Uterus (tissue), 4 donors: Measurements from ENCODE around the gene ATP5IF1. TPM values are rescaled to one million over a fixed set of nuclear protein-coding genes. Genes with fewer than 3 reads are reported as not detected.

Experiments
- DNase-seq, 2 donors: peaks; one replicate each; pipeline ENCODE4 v3.0.0-alpha.2; 2019 to 2020
- H3K27ac ChIP-seq, 2 donors: fragments of 200-600 bp; sonication (generic); 1 replicate in 1 of 2; 2 replicates in 1 of 2; pipeline ENCODE4 v1.5.1; 2016 to 2018
- H3K27me3 ChIP-seq, 2 donors: fragments of 200-600 bp; sonication (generic); one replicate each; pipeline ENCODE4 v1.5.1; 2018 to 2019; ENCODE audit warnings: control low read depth in 1 of 2
- H3K36me3 ChIP-seq, 2 donors: fragments of 200-600 bp; sonication (generic); one replicate each; pipeline ENCODE4 v1.5.1; 2019; ENCODE audit warnings: control low read depth in 1 of 2
- H3K4me1 ChIP-seq, 2 donors: fragments of 200-600 bp; sonication (generic); one replicate each; pipeline ENCODE4 v1.5.1; 2018 to 2019; ENCODE audit warnings: control low read depth in 1 of 2
- H3K4me3 ChIP-seq, 2 donors: fragments of 200-600 bp; sonication (generic); 1 replicate in 1 of 2; 2 replicates in 1 of 2; pipeline ENCODE4 v1.5.1; 2018 to 2019; ENCODE audit warnings: mild to moderate bottlenecking in 1 of 2
- H3K9me3 ChIP-seq, 2 donors: fragments of 200-600 bp; sonication (generic); one replicate each; pipeline ENCODE4 v1.5.1; 2019; ENCODE audit warnings: control low read depth in 1 of 2
- POLR2A ChIP-seq, 2 donors: fragments of 450-650 bp; IDR thresholded peaks; one replicate each; pipeline ENCODE4 v1.6.1; 2016; ENCODE audit warnings: antibody characterized with exemption in 2 of 2, mild to moderate bottlenecking in 1 of 2, moderate library complexity in 1 of 2
- intact Hi-C: fragments of 100-400 bp; cut with DNase I; formaldehyde crosslinking; loops from one replicate; pipeline ENCODE4 v1.15.1; 2023; ENCODE audit warnings: low total_unique reads
- total RNA-seq, 4 donors: library from RNA; depleted of rRNA in 3 of 4; stranded (reverse); fragments of >200 nt in 3 of 4; gene quantifications; one replicate each; pipeline versions ENCODE4 v1.1.0 to v1.2.4, GENCODE V29; 2014 to 2023
- TF ChIP-seq, protein P1 (sequence below), 4 experiments: fragments of 200-600 bp in 2 of 4; fragments of 450-650 bp in 2 of 4; sonication (generic) in 2 of 4; IDR thresholded peaks; one replicate each; pipeline ENCODE4 v1.5.1; 2016 to 2019; ENCODE audit warnings: antibody characterized with exemption in 4 of 4, mild to moderate bottlenecking in 2 of 4, moderate library complexity in 1 of 4
- donor health status: DM: yes; HTN: yes; CAD: no.

Gene ATP5IF1
- total RNA-seq, 4 donors from 2014 or later, result 57.1 to 103 (median 82.2) TPM

DNA sequence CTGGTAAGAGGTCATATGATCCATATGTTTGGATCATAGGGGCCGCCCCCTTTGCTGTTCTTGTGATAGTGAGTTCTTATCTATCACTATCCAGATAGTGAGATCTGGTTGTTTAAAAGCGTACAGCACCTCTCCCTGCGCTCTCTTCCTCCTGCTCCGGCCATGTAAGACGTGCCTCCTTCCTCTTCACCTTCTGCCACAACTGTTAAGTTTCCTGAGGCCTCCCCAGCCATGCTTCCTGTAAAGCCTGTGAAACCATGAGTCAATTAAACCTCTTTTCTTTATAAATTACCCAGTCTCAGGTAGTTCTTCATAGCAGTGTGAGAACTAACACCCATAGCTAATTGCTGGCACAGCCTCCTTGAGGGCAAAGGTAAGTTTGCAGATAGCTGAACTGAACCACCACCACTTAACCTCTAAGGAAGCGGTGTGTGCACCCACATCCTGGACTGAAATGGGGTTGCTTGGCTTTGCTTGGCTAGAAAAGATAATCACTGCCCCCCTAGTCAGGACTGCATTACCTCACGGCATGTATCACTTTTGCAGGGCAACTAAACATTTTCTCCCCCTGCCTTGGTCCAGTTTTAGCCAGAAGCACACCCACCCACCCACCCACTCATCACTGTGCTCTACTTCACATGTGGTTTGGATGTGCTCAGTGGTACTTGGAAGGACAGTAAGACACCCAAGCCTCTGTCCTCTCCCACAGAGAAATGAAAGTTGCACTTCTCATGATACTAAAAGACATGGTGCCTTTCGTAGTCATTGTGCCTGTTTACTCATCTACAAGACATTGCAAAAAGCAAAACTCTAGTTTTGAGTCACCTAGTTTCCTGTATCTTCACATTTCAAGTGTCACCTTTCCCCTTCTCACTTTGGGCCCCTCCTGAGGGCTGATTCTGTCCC, 36.3 kb upstream of the ATP5IF1 start:
- Histone ChIP-seq H3K36me3 (no peaks in the 10 kb centered on the region), H3K4me3 (no peak overlapping the region), H3K27ac (no peak overlapping the region), H3K9me3 (no peaks in the 10 kb centered on the region), H3K27me3 (no peaks in the 10 kb centered on the region), H3K4me1 (no peaks in the 10 kb centered on the region)
- no peak for TF ChIP-seq POLR2A (IDR thresholded peaks at IDR 0.05)
- TF ChIP-seq, protein P1, sequence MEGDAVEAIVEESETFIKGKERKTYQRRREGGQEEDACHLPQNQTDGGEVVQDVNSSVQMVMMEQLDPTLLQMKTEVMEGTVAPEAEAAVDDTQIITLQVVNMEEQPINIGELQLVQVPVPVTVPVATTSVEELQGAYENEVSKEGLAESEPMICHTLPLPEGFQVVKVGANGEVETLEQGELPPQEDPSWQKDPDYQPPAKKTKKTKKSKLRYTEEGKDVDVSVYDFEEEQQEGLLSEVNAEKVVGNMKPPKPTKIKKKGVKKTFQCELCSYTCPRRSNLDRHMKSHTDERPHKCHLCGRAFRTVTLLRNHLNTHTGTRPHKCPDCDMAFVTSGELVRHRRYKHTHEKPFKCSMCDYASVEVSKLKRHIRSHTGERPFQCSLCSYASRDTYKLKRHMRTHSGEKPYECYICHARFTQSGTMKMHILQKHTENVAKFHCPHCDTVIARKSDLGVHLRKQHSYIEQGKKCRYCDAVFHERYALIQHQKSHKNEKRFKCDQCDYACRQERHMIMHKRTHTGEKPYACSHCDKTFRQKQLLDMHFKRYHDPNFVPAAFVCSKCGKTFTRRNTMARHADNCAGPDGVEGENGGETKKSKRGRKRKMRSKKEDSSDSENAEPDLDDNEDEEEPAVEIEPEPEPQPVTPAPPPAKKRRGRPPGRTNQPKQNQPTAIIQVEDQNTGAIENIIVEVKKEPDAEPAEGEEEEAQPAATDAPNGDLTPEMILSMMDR (IDR thresholded peaks at IDR 0.05), result no peak
- intact Hi-C loops, result no loop called here
- DNase-seq, result no peak

GRCh38 chr1:28200234-28200873, 35.6 kb upstream of the ATP5IF1 start:
- intact Hi-C loops, result no loop called here
- Histone ChIP-seq H3K27me3 (no peaks in the 10 kb centered on the region), H3K4me3 (no peak overlapping the region), H3K36me3 (no peaks in the 10 kb centered on the region), H3K4me1 (no peaks in the 10 kb centered on the region), H3K9me3 (no peaks in the 10 kb centered on the region), H3K27ac (no peak overlapping the region)
- no peak for DNase-seq
- TF ChIP-seq, protein P1 (IDR thresholded peaks at IDR 0.05), result no peak
- TF ChIP-seq POLR2A (IDR thresholded peaks at IDR 0.05), result no peak

- DNase-seq, result no peak
- Histone ChIP-seq H3K4me3 (no peak overlapping the region), H3K27me3 (no peaks in the 10 kb centered on the region), H3K36me3 (no peaks in the 10 kb centered on the region), H3K9me3 (no peaks in the 10 kb centered on the region), H3K27ac (no peak overlapping the region), H3K4me1 (no peaks in the 10 kb centered on the region)
- TF ChIP-seq POLR2A (IDR thresholded peaks at IDR 0.05), result no peak
- TF ChIP-seq, protein P1 (IDR thresholded peaks at IDR 0.05), result no peak
- intact Hi-C loops, result no loop called here
These were observed 30.7 kb upstream of the ATP5IF1 start for GRCh38 chr1:28205243-28205642.

DNA sequence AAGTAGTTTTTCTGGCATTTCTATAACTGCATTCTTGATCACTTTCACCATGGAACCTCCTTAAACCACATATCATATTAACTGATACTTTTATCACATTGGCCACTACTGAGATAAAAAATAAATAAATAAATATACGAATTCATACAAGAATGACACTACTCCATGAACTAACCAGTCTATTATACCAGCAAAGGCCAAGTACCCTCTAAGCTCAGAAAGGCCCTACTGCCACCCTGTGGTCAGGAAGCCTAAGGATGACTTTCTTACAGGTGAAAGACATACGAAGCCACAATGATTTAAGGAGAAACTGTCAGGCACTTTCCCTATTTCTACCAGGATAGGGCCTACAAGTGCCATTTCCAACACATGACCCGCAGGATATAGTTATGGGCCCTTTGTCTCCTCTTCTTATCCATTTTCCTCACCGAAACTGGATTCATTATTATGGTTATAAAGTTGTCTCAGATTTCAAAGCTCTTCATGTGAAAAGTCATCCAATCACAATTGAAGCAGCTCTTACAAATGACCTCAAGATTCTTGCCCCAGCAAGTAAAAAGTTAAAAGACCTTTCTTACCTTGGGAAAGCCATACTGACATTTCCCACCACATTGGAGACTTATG, 27.0 kb upstream of the ATP5IF1 start:
- Histone ChIP-seq H3K4me1 (no peaks in the 10 kb centered on the region), H3K27ac (no peak overlapping the region), H3K27me3 (no peaks in the 10 kb centered on the region), H3K9me3 (no peaks in the 10 kb centered on the region), H3K36me3 (no peaks in the 10 kb centered on the region), H3K4me3 (no peak overlapping the region)
- DNase-seq, result peak; percentile 25 to 28
- intact Hi-C loops, result no loop called here
- TF ChIP-seq, protein P1 (IDR thresholded peaks at IDR 0.05), result peak; percentile 42 to 66 (median 48)
- TF ChIP-seq POLR2A (IDR thresholded peaks at IDR 0.05), result no peak

DNA sequence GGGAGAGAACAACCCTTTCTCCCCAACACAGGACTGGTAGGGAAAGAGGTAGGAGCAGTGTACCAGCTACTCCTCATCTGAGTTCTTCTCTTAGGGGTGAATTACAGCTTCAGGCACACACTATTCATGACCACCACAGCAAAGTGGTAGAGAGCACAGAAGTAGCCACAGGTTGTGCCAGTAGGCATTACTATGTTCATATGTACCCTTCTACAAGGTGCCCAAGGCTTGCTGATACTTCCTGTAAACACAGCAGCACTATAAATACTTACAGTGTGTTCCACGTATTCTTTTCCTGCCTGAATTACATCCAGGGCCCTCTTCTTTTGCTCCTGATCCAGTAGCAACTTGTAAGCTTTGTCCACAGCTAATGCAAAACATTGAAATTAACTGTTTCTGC, 26.2 kb upstream of the ATP5IF1 start:
- Histone ChIP-seq H3K4me1 (no peaks in the 10 kb centered on the region), H3K27me3 (no peaks in the 10 kb centered on the region), H3K9me3 (no peaks in the 10 kb centered on the region), H3K27ac (no peak overlapping the region), H3K4me3 (no peak overlapping the region), H3K36me3 (no peaks in the 10 kb centered on the region)
- TF ChIP-seq, protein P1 (IDR thresholded peaks at IDR 0.05), result no peak
- TF ChIP-seq POLR2A (IDR thresholded peaks at IDR 0.05), result no peak
- DNase-seq, result no peak
- intact Hi-C loops, result no loop called here
